ENCODE measurements around the gene EFHC1. TPM values are rescaled to one million over a fixed set of nuclear protein-coding genes. Genes with fewer than 3 reads are reported as not detected.
A peak's percentile ranks its signal among the peaks of the same experiment; 100 is the strongest.

Gene EFHC1
- total RNA-seq, 1 donor from 2014 or later: 25.6 TPM

GRCh38 chr6:52388790-52389189 is 31.4 kb upstream of the EFHC1 start:
- H3K4me3 Mint-ChIP-seq (ENCODE audit: unreplicated experiment): no peak overlapping the region
- H4K20me1 ChIP-seq (ENCODE audit: insufficient read depth, low read length): peaks cover 3% of the 10 kb centered on the region
- H3K9me3 ChIP-seq (ENCODE audit: insufficient read depth, low read depth, low read length): no peaks in the 10 kb centered on the region
- no peaks in the 10 kb centered on the region for H3K79me2 ChIP-seq (ENCODE audit: insufficient read depth, low read length)
- peaks cover 23% of the 10 kb centered on the region for H3K4me1 Mint-ChIP-seq (ENCODE audit: low read depth, unreplicated experiment)
- no peak overlapping the region for H3K9ac ChIP-seq (ENCODE audit: low read length)
- H3K36me3 Mint-ChIP-seq (ENCODE audit: low read depth, unreplicated experiment): no peaks in the 10 kb centered on the region
- H3K27me3 Mint-ChIP-seq (ENCODE audit: low read depth, unreplicated experiment): no peaks in the 10 kb centered on the region
- H3K4me2 ChIP-seq (ENCODE audit: low read length): no peak overlapping the region
- TF ChIP-seq, protein P1, sequence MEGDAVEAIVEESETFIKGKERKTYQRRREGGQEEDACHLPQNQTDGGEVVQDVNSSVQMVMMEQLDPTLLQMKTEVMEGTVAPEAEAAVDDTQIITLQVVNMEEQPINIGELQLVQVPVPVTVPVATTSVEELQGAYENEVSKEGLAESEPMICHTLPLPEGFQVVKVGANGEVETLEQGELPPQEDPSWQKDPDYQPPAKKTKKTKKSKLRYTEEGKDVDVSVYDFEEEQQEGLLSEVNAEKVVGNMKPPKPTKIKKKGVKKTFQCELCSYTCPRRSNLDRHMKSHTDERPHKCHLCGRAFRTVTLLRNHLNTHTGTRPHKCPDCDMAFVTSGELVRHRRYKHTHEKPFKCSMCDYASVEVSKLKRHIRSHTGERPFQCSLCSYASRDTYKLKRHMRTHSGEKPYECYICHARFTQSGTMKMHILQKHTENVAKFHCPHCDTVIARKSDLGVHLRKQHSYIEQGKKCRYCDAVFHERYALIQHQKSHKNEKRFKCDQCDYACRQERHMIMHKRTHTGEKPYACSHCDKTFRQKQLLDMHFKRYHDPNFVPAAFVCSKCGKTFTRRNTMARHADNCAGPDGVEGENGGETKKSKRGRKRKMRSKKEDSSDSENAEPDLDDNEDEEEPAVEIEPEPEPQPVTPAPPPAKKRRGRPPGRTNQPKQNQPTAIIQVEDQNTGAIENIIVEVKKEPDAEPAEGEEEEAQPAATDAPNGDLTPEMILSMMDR (IDR thresholded peaks at IDR 0.05; ENCODE audit: insufficient read depth, low read depth, low read length): no peak
- no peak for TF ChIP-seq EZH2 (IDR thresholded peaks at IDR 0.05; ENCODE audit: insufficient read depth, low read length)
- no peak for DNase-seq (ENCODE audit: low read depth)
- peaks cover 2% of the 10 kb centered on the region for H3K9me3 Mint-ChIP-seq (ENCODE audit: unreplicated experiment)
- H2AFZ ChIP-seq (ENCODE audit: low read depth, low read length): no peak overlapping the region
- no peak overlapping the region for H3K27ac Mint-ChIP-seq (ENCODE audit: unreplicated experiment)
- no peak for FAIRE-seq
- no peaks in the 10 kb centered on the region for H3K36me3 ChIP-seq (ENCODE audit: insufficient read depth, low read length)
- no peak overlapping the region for H3K27ac ChIP-seq (ENCODE audit: low read depth, low read length)
- H3K4me3 ChIP-seq (ENCODE audit: insufficient read depth, low read depth, low read length): no peak overlapping the region
- H3K27me3 ChIP-seq (ENCODE audit: insufficient read depth, low read length): no peaks in the 10 kb centered on the region
- peaks cover 27% of the 10 kb centered on the region for H3K4me1 ChIP-seq (ENCODE audit: insufficient read depth, low read length)

GRCh38 chr6:52389264-52389625 is 30.9 kb upstream of the EFHC1 start:
- FAIRE-seq (no peak), DNase-seq (ENCODE audit: low read depth) (no peak)
- Histone ChIP-seq H3K9me3 (ENCODE audit: insufficient read depth, low read depth, low read length) (no peaks in the 10 kb centered on the region), H3K27me3 (ENCODE audit: insufficient read depth, low read length) (no peaks in the 10 kb centered on the region), H3K36me3 (ENCODE audit: insufficient read depth, low read length) (no peaks in the 10 kb centered on the region), H3K4me2 (ENCODE audit: low read length) (peak overlapping the region; percentile 68), H3K9ac (ENCODE audit: low read length) (no peak overlapping the region), H3K27ac (ENCODE audit: low read depth, low read length) (no peak overlapping the region), H3K4me1 (ENCODE audit: insufficient read depth, low read length) (peaks cover 27% of the 10 kb centered on the region), H2AFZ (ENCODE audit: low read depth, low read length) (no peak overlapping the region), H3K4me3 (ENCODE audit: insufficient read depth, low read depth, low read length) (no peak overlapping the region), H4K20me1 (ENCODE audit: insufficient read depth, low read length) (peaks cover 3% of the 10 kb centered on the region), H3K79me2 (ENCODE audit: insufficient read depth, low read length) (no peaks in the 10 kb centered on the region)
- Mint-ChIP-seq H3K9me3 (ENCODE audit: unreplicated experiment) (peaks cover 2% of the 10 kb centered on the region), H3K36me3 (ENCODE audit: low read depth, unreplicated experiment) (no peaks in the 10 kb centered on the region), H3K27ac (ENCODE audit: unreplicated experiment) (no peak overlapping the region), H3K4me3 (ENCODE audit: unreplicated experiment) (no peak overlapping the region), H3K4me1 (ENCODE audit: low read depth, unreplicated experiment) (peaks cover 23% of the 10 kb centered on the region), H3K27me3 (ENCODE audit: low read depth, unreplicated experiment) (no peaks in the 10 kb centered on the region)
- no peak for TF ChIP-seq EZH2 (IDR thresholded peaks at IDR 0.05; ENCODE audit: insufficient read depth, low read length)
- TF ChIP-seq, protein P1 (IDR thresholded peaks at IDR 0.05; ENCODE audit: insufficient read depth, low read depth, low read length): no peak

DNA sequence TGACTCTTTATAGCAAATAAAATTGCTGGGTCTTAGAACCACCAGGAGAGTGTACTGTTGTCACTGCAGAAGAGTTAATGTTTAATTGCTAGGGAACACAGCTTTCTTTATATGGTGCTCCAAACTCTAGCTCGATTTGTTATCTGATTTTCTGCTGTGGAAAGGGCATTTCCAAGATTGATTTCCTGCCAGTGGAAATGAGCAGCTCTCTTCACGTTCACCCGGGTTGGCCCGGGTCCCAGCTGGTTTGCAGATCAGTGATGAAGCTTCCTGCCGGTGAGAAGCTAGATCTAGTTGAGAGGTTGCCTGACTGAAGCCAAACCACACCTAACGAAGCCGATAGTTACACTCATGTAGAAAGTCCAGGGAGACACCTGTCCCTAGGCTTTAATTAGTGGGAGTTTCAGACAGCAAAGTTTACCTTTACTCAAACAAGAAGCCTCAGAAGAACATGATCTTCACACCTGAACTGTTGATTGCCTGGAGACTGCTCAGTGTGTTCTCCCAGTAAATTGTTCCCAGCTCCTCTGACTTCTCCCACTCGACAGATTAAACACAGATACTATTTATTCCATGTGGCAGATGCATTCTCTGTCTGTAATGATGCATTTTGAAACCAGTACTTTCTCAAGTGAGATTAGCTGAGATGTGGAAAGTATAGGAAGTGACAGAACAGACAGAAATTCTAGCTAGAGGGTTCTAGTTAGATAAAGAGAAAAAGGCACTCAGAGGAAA is 30.3 kb upstream of the EFHC1 start:
- Histone ChIP-seq H3K9ac (ENCODE audit: low read length) (peak overlapping the region; percentile 4), H3K4me2 (ENCODE audit: low read length) (peak overlapping the region; percentile 68), H3K79me2 (ENCODE audit: insufficient read depth, low read length) (no peaks in the 10 kb centered on the region), H3K27me3 (ENCODE audit: insufficient read depth, low read length) (no peaks in the 10 kb centered on the region), H3K36me3 (ENCODE audit: insufficient read depth, low read length) (no peaks in the 10 kb centered on the region), H3K27ac (ENCODE audit: low read depth, low read length) (no peak overlapping the region), H3K9me3 (ENCODE audit: insufficient read depth, low read depth, low read length) (no peaks in the 10 kb centered on the region), H3K4me3 (ENCODE audit: insufficient read depth, low read depth, low read length) (peak overlapping the region; percentile 5), H3K4me1 (ENCODE audit: insufficient read depth, low read length) (peaks cover 27% of the 10 kb centered on the region), H4K20me1 (ENCODE audit: insufficient read depth, low read length) (peaks cover 3% of the 10 kb centered on the region), H2AFZ (ENCODE audit: low read depth, low read length) (no peak overlapping the region)
- H3K36me3 Mint-ChIP-seq (ENCODE audit: low read depth, unreplicated experiment): no peaks in the 10 kb centered on the region
- no peak overlapping the region for H3K4me3 Mint-ChIP-seq (ENCODE audit: unreplicated experiment)
- DNase-seq (ENCODE audit: low read depth) (peak; percentile 60), FAIRE-seq (no peak)
- H3K27ac Mint-ChIP-seq (ENCODE audit: unreplicated experiment): peak overlapping the region; percentile 69
- no peaks in the 10 kb centered on the region for H3K27me3 Mint-ChIP-seq (ENCODE audit: low read depth, unreplicated experiment)
- H3K4me1 Mint-ChIP-seq (ENCODE audit: low read depth, unreplicated experiment): peaks cover 23% of the 10 kb centered on the region
- peaks cover 2% of the 10 kb centered on the region for H3K9me3 Mint-ChIP-seq (ENCODE audit: unreplicated experiment)
- TF ChIP-seq EZH2 (IDR thresholded peaks at IDR 0.05; ENCODE audit: insufficient read depth, low read length): no peak
- TF ChIP-seq, protein P1 (IDR thresholded peaks at IDR 0.05; ENCODE audit: insufficient read depth, low read depth, low read length): no peak

All from astrocyte (in vitro differentiated cells and primary cell).